ENCODE results near the gene CELA3B. TPM values are rescaled to one million over a fixed set of nuclear protein-coding genes. Genes with fewer than 3 reads are reported as not detected.
A peak's percentile ranks its signal among the peaks of the same experiment; 100 is the strongest.
"Not testable (repeated sequence)": the region's sequence is repeated elsewhere in the genome, so short reads cannot be mapped to it uniquely, and the experiment has no call there.

CELA3B gene
- total and polyA plus RNA-seq, 2 experiments from 2014 or later = not detected

- Histone ChIP-seq H3K36me3 (no peaks in the 10 kb centered on the region), H3K27ac (peak overlapping the region; percentile 51), H3K9me3 (ENCODE audit: low read depth) (no peaks in the 10 kb centered on the region), H3K27me3 (no peaks in the 10 kb centered on the region), H3K4me1 (ENCODE audit: low read depth) (peaks cover 37% of the 10 kb centered on the region), H3K4me3 (no peak overlapping the region)
- DNase-seq (ENCODE audit: low read depth in 1 of 2, low spot score in 1 of 2) = no peak
- TF ChIP-seq, protein P1, sequence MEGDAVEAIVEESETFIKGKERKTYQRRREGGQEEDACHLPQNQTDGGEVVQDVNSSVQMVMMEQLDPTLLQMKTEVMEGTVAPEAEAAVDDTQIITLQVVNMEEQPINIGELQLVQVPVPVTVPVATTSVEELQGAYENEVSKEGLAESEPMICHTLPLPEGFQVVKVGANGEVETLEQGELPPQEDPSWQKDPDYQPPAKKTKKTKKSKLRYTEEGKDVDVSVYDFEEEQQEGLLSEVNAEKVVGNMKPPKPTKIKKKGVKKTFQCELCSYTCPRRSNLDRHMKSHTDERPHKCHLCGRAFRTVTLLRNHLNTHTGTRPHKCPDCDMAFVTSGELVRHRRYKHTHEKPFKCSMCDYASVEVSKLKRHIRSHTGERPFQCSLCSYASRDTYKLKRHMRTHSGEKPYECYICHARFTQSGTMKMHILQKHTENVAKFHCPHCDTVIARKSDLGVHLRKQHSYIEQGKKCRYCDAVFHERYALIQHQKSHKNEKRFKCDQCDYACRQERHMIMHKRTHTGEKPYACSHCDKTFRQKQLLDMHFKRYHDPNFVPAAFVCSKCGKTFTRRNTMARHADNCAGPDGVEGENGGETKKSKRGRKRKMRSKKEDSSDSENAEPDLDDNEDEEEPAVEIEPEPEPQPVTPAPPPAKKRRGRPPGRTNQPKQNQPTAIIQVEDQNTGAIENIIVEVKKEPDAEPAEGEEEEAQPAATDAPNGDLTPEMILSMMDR (IDR thresholded peaks at IDR 0.05; ENCODE audit: low read depth, low read length) = no peak
Observed at GRCh38 chr1:21941370-21941769, 35.5 kb upstream of the CELA3B start.

- Histone ChIP-seq H3K27ac (peak overlapping the region; percentile 60), H3K27me3 (no peaks in the 10 kb centered on the region), H3K36me3 (no peaks in the 10 kb centered on the region), H3K4me1 (ENCODE audit: low read depth) (peaks cover 36% of the 10 kb centered on the region), H3K9me3 (ENCODE audit: low read depth) (no peaks in the 10 kb centered on the region), H3K4me3 (no peak overlapping the region)
- TF ChIP-seq, protein P1 (IDR thresholded peaks at IDR 0.05; ENCODE audit: low read depth, low read length) = no peak
- DNase-seq (ENCODE audit: low read depth in 1 of 2, low spot score in 1 of 2) = peak in 1 of 2 donors; percentile 46
Observed at GRCh38 chr1:21942464-21942863, 34.4 kb upstream of the CELA3B start.

- H3K27me3 ChIP-seq; H3K4me3 ChIP-seq; H3K36me3 ChIP-seq; H3K9me3 ChIP-seq (ENCODE audit: low read depth): not testable (repeated sequence)
- peak in 1 of 2 donors; percentile 80 for DNase-seq (ENCODE audit: low read depth in 1 of 2, low spot score in 1 of 2)
- H3K4me1 ChIP-seq (ENCODE audit: low read depth) = peaks cover 30% of the 10 kb centered on the region
- H3K27ac ChIP-seq = peak overlapping the region; percentile 60
Observed at GRCh38 chr1:21942959-21943640, 33.7 kb upstream of the CELA3B start.

DNA sequence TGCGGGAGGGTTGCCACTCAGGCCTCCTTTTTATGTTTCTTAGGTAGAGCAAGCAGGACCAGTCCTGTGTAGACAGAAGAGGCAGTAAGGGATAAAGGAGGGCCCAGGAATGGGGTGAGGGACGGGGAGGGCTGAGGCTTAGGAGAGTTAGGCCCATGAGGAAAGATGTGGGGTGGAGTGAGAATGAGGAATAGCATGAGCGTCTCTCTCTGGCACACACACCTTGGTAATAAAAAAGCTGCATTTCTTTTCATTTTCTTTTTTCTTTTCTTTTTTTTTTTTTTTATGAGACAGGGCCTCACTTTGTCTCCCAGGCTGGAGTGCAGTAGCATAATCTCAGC is 32.1 kb upstream of the CELA3B start:
- Histone ChIP-seq H3K27me3 (no peaks in the 10 kb centered on the region), H3K9me3 (ENCODE audit: low read depth) (no peaks in the 10 kb centered on the region), H3K4me3 (no peak overlapping the region), H3K4me1 (ENCODE audit: low read depth) (peaks cover 20% of the 10 kb centered on the region), H3K27ac (peak overlapping the region; percentile 54), H3K36me3 (no peaks in the 10 kb centered on the region)
- DNase-seq (ENCODE audit: low read depth in 1 of 2, low spot score in 1 of 2) = no peak
- TF ChIP-seq, protein P1 (IDR thresholded peaks at IDR 0.05; ENCODE audit: low read depth, low read length) = no peak

DNA sequence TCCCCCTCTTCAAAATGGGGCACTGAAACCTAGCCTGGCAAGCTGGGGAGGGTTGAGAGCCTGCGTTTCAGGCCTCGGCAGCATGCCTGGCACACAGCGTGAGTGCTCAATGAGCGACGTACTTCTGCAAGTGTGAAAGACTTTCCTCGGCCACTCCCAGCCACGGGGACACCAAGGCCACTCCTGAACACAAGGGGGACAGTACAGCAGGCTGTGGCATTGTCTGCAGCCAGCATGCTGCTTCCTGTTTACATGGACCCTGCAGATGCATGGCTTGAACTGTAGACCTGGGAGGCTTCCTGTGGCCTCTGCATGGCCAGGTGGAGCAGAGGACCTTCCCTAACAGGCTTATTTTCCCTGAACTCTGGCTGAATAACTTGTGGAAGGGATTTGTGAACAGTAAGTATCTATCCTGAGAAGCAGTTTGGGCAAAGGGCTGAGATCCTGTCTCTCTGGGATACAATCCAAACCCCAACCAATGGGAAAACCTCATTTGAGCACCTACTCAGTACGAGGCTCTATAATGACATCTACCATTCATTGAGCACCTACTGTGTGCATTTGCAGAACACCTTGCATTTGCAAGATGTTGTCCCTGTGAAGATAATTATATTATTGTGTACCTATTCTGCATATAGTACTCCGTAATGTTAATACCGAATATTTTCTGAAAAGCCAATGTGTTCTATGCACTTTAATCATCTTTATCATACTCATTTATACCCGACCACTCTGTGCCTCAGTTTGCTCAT is 29.8 kb upstream of the CELA3B start:
- H3K4me3 ChIP-seq = no peak overlapping the region
- TF ChIP-seq, protein P1 (IDR thresholded peaks at IDR 0.05; ENCODE audit: low read depth, low read length) = no peak
- no peaks in the 10 kb centered on the region for H3K27me3 ChIP-seq
- peaks cover 13% of the 10 kb centered on the region for H3K4me1 ChIP-seq (ENCODE audit: low read depth)
- DNase-seq (ENCODE audit: low read depth in 1 of 2, low spot score in 1 of 2) = no peak
- no peaks in the 10 kb centered on the region for H3K36me3 ChIP-seq
- no peak overlapping the region for H3K27ac ChIP-seq
- no peaks in the 10 kb centered on the region for H3K9me3 ChIP-seq (ENCODE audit: low read depth)

GRCh38 chr1:21950734-21951133 is 26.1 kb upstream of the CELA3B start:
- TF ChIP-seq, protein P1 (IDR thresholded peaks at IDR 0.05; ENCODE audit: low read depth, low read length) = no peak
- H3K36me3 ChIP-seq = no peaks in the 10 kb centered on the region
- H3K27me3 ChIP-seq = no peaks in the 10 kb centered on the region
- no peak for DNase-seq (ENCODE audit: low read depth in 1 of 2, low spot score in 1 of 2)
- H3K4me3 ChIP-seq = no peak overlapping the region
- H3K4me1 ChIP-seq (ENCODE audit: low read depth) = peaks cover 13% of the 10 kb centered on the region
- H3K27ac ChIP-seq = no peak overlapping the region
- no peaks in the 10 kb centered on the region for H3K9me3 ChIP-seq (ENCODE audit: low read depth)

Data from cardiac muscle cell (in vitro differentiated cells and primary cell).